Keratinocyte (primary cell): ENCODE data around the gene ZDHHC12. TPM values are rescaled to one million over a fixed set of nuclear protein-coding genes. Genes with fewer than 3 reads are reported as not detected.

Source experiments
- DNase-seq: peaks from one replicate; pipeline ENCODE4 v3.0.0-alpha.2; 2011; ENCODE audit warnings: low read depth, missing footprints, low spot score
- FAIRE-seq: peaks from 2 replicates; lab custom pipeline; 2011; peaks lifted over from hg19 to GRCh38; lab: Jason Lieb, UNC
- H2AFZ ChIP-seq: 2 replicates; pipeline ENCODE4 v1.6.0; 2012; ENCODE audit warnings: low read length, control low read depth, inconsistent platforms; ENCODE audit not compliant: control insufficient read depth
- H3K27ac ChIP-seq: 2 replicates; pipeline ENCODE4 v1.5.1; 2011; ENCODE audit warnings: low read length; ENCODE audit not compliant: control insufficient read depth, insufficient read depth
- H3K27me3 ChIP-seq: 3 replicates; pipeline ENCODE4 v1.6.0; 2011; ENCODE audit warnings: low read length; ENCODE audit not compliant: control insufficient read depth, insufficient read depth; ENCODE audit errors: extremely low read depth
- H3K36me3 ChIP-seq, 2 experiments: 2 replicates in 1 of 2; 3 replicates in 1 of 2; pipeline ENCODE4 v1.5.1; 2011; ENCODE audit warnings: low read length in 2 of 2, mild to moderate bottlenecking in 1 of 2; ENCODE audit not compliant: control insufficient read depth in 2 of 2, insufficient read depth in 2 of 2; ENCODE audit errors: extremely low read depth in 1 of 2
- H3K4me1 ChIP-seq: 3 replicates; pipeline ENCODE4 v1.5.1; 2011; ENCODE audit warnings: low read length; ENCODE audit not compliant: control insufficient read depth, insufficient read depth; ENCODE audit errors: extremely low read depth
- H3K4me2 ChIP-seq: 3 replicates; pipeline ENCODE4 v1.6.0; 2011; ENCODE audit warnings: low read depth, low read length; ENCODE audit not compliant: control insufficient read depth, insufficient read depth; ENCODE audit errors: extremely low read depth
- H3K4me3 ChIP-seq, 3 experiments: fragments of 200-600 bp in 1 of 3; sonication (generic) in 1 of 3; 2 replicates in 2 of 3; 3 replicates in 1 of 3; pipeline ENCODE4 v1.5.1; 2011 to 2016; ENCODE audit warnings: low read length in 3 of 3, mild to moderate bottlenecking in 3 of 3, control low read depth in 2 of 3, inconsistent platforms in 1 of 3, low read depth in 1 of 3, mixed read lengths in 1 of 3, mixed run types in 1 of 3, moderate library complexity in 1 of 3; ENCODE audit not compliant: control insufficient read depth in 2 of 3, insufficient read depth in 2 of 3; ENCODE audit errors: extremely low read depth in 1 of 3
- H3K79me2 ChIP-seq: 2 replicates; pipeline ENCODE4 v1.6.0; 2012; ENCODE audit warnings: low read length; ENCODE audit not compliant: control insufficient read depth, insufficient read depth
- H3K9ac ChIP-seq: 3 replicates; pipeline ENCODE4 v1.6.0; 2011; ENCODE audit warnings: low read length; ENCODE audit not compliant: control insufficient read depth, insufficient read depth; ENCODE audit errors: extremely low read depth
- H3K9me1 ChIP-seq: 3 replicates; pipeline ENCODE4 v1.6.0; 2011; ENCODE audit warnings: low read length; ENCODE audit not compliant: control insufficient read depth, insufficient read depth; ENCODE audit errors: extremely low read depth
- H3K9me3 ChIP-seq: 2 replicates; pipeline ENCODE4 v1.5.1; 2012; ENCODE audit warnings: low read depth, low read length; ENCODE audit not compliant: control insufficient read depth
- H4K20me1 ChIP-seq: 3 replicates; pipeline ENCODE4 v1.6.0; 2011; ENCODE audit warnings: low read length; ENCODE audit not compliant: control insufficient read depth, insufficient read depth; ENCODE audit errors: extremely low read depth
- CTCF ChIP-seq, 3 experiments: IDR thresholded peaks in 1 of 3; conservative IDR thresholded peaks in 1 of 3; optimal IDR thresholded peaks in 1 of 3; 2 replicates in 2 of 3; 3 replicates in 1 of 3; pipeline versions ENCODE3 to v1.5.1; 2011; ENCODE audit warnings: low read length in 3 of 3, mild to moderate bottlenecking in 3 of 3, moderate library complexity in 2 of 3, control low read depth in 1 of 3, inconsistent platforms in 1 of 3; ENCODE audit not compliant: insufficient read depth in 2 of 3; ENCODE audit errors: extremely low read depth in 1 of 3
- EZH2 ChIP-seq: IDR thresholded peaks from one replicate; pipeline ENCODE4 v1.6.1; 2012; ENCODE audit warnings: inconsistent platforms, mild to moderate bottlenecking, low read length, moderate library complexity
- dilution Hi-C: fragments of 300-500 bp; cut with MboI; formaldehyde crosslinking; loops from one replicate; pipeline ENCODE4 v1.7.0; 2020; ENCODE audit warnings: low sequenced_read_pairs; ENCODE audit not compliant: extremely low pct_ligation_motif_present
- polyA plus RNA-seq, 5 experiments: library from polyadenylated mRNA; depleted of rRNA in 3 of 5; stranded (reverse) in 3 of 5; stranded (forward) in 1 of 5; unstranded in 1 of 5; fragments of >200 nt; gene quantifications; 1 replicate in 1 of 5; 2 replicates in 3 of 5; 3 replicates in 1 of 5; pipeline versions ENCODE4 v1.2.1 to v1.2.3, GENCODE V29; 2011 to 2012; ENCODE audit warnings: missing spikeins in 2 of 5, low read depth in 1 of 5, low replicate concordance in 1 of 5

Gene ZDHHC12
- polyA plus RNA-seq, 1 donor (not counting 4 experiments of a cell fraction or from before 2014, with no cell fraction given), result 24.1 TPM

DNA sequence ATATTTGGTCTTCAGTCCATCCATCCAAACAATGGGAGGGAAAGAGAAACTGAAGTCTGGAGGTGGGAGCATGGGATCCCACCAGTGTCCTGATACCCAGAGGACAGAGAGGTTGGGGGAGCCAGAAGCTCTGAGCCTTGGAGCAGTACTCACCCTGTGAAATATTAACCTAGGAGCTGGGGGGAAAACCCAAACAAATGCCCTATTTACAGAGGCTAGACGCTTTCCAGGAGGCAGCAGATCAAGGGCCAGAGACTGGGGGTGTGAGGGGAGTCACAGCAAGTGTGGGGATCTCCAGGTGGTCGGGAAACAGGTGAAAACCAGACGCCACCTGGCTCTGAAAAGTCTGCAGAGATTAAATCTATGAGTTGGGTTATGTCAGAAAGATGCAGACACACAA is 41.6 kb upstream of the ZDHHC12 start:
- FAIRE-seq, result no peak

GRCh38 chr9:128764361-128764760 is 40.4 kb upstream of the ZDHHC12 start:
- Histone ChIP-seq H3K9me1 (no peaks in the 10 kb centered on the region), H3K27me3 (no peaks in the 10 kb centered on the region), H3K9ac (no peak overlapping the region), H2AFZ (no peak overlapping the region), H3K27ac (no peak overlapping the region), H3K36me3 (peaks cover 0 to 6% of the 10 kb centered on the region in 2 experiments), H3K4me1 (no peaks in the 10 kb centered on the region), H3K4me2 (no peak overlapping the region), H3K4me3 (no peak overlapping the region), H3K9me3 (no peaks in the 10 kb centered on the region), H4K20me1 (no peaks in the 10 kb centered on the region), H3K79me2 (peaks cover 2% of the 10 kb centered on the region)
- FAIRE-seq (no peak), DNase-seq (no peak)
- dilution Hi-C loops, result no loop called here
- TF ChIP-seq CTCF (optimal IDR thresholded peaks at IDR 0.05 in 1 of 3, IDR thresholded peaks at IDR 0.05 in 1 of 3, conservative IDR thresholded peaks at IDR 0.05 in 1 of 3; ENCODE audit: extremely low read depth in 1 of 3, insufficient read depth in 2 of 3, low read length in 3 of 3) (peak in 1 of 3 experiments; percentile 7), EZH2 (no peak)

More for the DNA sequence above, 41.6 kb upstream of the ZDHHC12 start:
- H3K27ac ChIP-seq, result no peak overlapping the region
- peaks cover 0 to 6% of the 10 kb centered on the region in 2 experiments for H3K36me3 ChIP-seq
- dilution Hi-C loops, result no loop called here
- H3K9ac ChIP-seq, result no peak overlapping the region
- peaks cover 9% of the 10 kb centered on the region for H3K79me2 ChIP-seq
- no peaks in the 10 kb centered on the region for H4K20me1 ChIP-seq
- H3K9me3 ChIP-seq, result no peaks in the 10 kb centered on the region
- no peaks in the 10 kb centered on the region for H3K27me3 ChIP-seq
- no peak for DNase-seq
- no peaks in the 10 kb centered on the region for H3K9me1 ChIP-seq
- no peak overlapping the region for H3K4me2 ChIP-seq
- H3K4me3 ChIP-seq, result no peak overlapping the region
- peaks cover 2% of the 10 kb centered on the region for H3K4me1 ChIP-seq
- TF ChIP-seq CTCF (optimal IDR thresholded peaks at IDR 0.05 in 1 of 3, IDR thresholded peaks at IDR 0.05 in 1 of 3, conservative IDR thresholded peaks at IDR 0.05 in 1 of 3; ENCODE audit: extremely low read depth in 1 of 3, insufficient read depth in 2 of 3, low read length in 3 of 3) (no peak), EZH2 (no peak)
- H2AFZ ChIP-seq, result no peak overlapping the region
